ENCODE data around the gene MAP3K4. TPM values are rescaled to one million over a fixed set of nuclear protein-coding genes. Genes with fewer than 3 reads are reported as not detected.

MAP3K4 gene
- total RNA-seq, 1 donor from 2014 or later, result 31.9 TPM

DNA sequence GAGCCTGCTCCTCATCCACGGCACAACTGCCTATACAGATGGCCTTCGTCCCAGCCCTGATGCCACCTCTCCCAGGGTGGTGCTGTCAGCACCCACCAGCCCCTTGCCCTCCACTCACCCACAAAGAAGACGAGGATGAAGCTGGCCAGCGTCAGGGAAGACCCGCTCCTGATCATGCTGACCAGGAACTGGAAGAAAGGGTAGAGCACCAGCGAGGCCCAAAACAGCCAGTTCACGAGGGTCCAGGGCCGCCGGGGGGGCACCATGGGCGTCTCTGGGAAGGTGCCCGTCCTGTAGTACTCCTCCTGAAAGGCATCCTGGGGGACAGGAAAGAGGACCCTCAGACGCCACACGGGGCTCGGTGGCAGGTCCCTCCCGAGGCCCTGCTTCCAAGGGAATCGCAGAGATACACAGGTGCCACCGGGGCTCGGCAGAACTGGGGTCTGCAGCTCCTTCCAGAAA, 147.8 kb downstream of the MAP3K4 start:
- DNase-seq (ENCODE audit: low read depth), result no peak
- H3K4me3 ChIP-seq (ENCODE audit: low read depth, low read length), result no peak overlapping the region
- TF ChIP-seq, protein P1, sequence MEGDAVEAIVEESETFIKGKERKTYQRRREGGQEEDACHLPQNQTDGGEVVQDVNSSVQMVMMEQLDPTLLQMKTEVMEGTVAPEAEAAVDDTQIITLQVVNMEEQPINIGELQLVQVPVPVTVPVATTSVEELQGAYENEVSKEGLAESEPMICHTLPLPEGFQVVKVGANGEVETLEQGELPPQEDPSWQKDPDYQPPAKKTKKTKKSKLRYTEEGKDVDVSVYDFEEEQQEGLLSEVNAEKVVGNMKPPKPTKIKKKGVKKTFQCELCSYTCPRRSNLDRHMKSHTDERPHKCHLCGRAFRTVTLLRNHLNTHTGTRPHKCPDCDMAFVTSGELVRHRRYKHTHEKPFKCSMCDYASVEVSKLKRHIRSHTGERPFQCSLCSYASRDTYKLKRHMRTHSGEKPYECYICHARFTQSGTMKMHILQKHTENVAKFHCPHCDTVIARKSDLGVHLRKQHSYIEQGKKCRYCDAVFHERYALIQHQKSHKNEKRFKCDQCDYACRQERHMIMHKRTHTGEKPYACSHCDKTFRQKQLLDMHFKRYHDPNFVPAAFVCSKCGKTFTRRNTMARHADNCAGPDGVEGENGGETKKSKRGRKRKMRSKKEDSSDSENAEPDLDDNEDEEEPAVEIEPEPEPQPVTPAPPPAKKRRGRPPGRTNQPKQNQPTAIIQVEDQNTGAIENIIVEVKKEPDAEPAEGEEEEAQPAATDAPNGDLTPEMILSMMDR (conservative IDR thresholded peaks at IDR 0.05; ENCODE audit: low read depth, low read length), result no peak

DNA sequence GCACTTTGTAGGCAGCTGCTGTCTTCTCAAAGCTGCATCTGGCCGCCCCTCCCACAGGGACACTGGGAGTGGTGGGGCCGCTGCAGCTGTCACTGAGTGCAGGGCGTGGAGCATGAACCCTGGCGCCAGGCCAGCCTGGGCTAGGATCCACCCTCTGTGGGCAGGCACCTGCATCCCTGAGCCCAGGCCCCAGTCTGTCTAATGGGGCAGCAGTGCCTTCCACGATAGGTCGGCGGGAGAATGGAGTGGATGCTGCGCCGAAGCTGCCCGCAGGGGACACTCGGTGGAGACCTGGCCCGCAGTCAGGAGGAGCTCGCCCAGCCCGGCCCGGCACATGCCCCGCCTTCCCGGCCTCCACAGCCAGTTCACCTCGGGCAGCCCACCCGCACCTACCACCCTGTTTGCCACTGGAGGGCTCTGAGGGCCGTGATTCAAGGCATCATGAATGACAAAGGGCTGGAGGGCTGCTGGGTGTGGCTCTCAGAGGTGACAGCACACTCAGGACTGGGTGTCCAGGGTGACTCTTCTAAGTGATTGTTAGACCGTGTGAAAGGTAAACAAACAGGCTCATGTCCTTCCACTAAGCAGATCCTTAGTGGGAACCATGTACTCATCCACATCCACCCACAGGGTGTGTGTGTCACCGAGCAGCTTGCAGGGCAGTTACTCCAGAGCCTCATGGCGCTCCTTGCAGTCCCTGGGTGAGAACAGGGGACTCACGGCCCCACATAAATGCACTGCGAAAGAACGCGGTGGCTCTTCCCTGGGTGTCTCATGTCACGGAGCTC, 148.4 kb downstream of the MAP3K4 start:
- DNase-seq (ENCODE audit: low read depth), result no peak
- no peak overlapping the region for H3K4me3 ChIP-seq (ENCODE audit: low read depth, low read length)
- TF ChIP-seq, protein P1 (conservative IDR thresholded peaks at IDR 0.05; ENCODE audit: low read depth, low read length), result no peak

DNA sequence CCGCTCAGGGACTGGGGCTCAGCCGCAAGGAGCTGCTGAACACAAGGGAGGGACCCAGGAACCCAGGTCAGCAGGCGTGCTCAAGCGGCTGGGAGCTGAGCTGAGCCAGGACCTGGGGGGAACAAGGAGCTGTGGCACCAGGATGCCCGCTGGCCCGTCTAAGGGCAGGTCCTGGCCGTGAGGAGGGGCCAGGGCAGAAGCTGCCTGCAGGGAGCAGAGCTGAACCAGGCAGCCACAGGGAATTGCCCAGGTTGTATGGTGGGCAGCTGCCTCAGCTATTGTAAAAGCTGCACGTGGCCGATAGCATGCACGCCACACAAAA, 148.9 kb downstream of the MAP3K4 start:
- TF ChIP-seq, protein P1 (conservative IDR thresholded peaks at IDR 0.05; ENCODE audit: low read depth, low read length), result no peak
- no peak overlapping the region for H3K4me3 ChIP-seq (ENCODE audit: low read depth, low read length)
- DNase-seq (ENCODE audit: low read depth), result no peak

DNA sequence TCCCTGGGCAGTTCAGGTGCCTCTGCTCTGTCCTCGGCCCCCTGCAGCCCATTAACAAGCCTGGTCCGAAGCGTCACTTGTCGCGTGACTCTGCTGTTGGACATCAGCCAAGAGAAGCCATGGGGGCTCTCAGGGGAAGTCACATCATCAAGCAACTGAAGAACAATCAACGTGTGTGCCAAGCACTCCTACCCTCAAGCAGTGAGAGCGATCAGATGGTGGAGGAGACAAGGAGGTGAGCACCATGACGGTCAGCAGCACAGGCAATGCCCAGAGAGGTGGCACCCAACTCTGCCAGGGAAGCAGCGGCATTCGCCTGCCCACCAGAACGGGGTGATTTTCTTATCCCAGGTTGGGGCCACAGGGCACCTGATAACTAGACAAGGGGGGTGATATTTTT, 149.6 kb downstream of the MAP3K4 start:
- TF ChIP-seq, protein P1 (conservative IDR thresholded peaks at IDR 0.05; ENCODE audit: low read depth, low read length), result no peak
- DNase-seq (ENCODE audit: low read depth), result no peak
- H3K4me3 ChIP-seq (ENCODE audit: low read depth, low read length), result no peak overlapping the region

DNA sequence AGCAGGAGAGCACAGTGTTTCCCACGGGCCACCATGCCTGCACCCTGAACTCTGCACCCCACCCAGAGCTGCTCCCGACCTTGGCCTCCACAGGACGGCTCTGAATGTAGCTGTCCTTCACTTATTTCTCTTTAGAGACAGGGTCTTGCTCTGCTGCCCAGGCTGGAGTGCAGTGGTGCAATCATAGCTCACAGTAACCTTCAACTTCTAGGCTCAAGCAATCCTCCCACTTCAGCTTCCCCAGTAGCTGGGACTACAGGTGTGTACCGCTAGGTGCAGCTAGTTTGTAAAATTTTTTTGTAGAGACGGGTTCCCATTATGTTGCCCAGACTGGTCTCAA, 151.4 kb downstream of the MAP3K4 start:
- TF ChIP-seq, protein P1 (conservative IDR thresholded peaks at IDR 0.05; ENCODE audit: low read depth, low read length), result no peak
- no peak for DNase-seq (ENCODE audit: low read depth)
- H3K4me3 ChIP-seq (ENCODE audit: low read depth, low read length), result no peak overlapping the region

DNA sequence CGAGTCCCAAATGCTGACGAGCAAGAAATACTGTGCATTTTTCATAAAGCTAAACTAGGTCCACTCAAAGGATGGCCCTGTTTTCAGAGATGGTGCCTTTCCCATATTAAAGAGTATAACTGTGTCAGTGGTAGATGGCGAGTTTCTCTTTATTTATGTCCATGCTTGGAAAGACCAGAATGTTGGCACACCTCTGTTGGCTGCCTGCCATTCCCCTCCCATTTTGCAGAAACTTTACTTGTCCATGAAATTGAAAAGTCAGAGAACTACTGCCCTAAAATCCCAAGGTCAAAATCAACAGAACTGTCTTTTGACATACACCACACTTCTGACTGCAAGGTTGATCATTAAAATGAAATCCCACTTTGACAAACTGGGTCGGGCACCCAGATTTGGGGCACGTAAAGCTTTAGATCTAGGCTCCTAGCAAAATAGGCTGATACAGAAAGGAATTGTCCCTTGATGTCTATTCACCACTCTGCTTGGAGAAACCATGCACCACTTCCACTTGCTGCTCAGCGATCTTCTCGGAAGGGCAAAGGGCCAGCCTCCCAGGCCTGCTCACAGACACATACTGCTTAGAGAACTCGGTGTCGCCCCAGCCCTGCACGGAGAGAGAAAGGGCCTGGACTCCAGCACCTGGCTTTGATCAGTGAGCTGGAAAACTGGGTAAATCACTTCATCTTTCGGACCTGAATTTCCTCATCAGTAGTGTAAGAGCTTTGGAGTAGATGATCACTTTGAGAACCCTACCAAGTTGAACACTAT, 152.3 kb downstream of the MAP3K4 start:
- TF ChIP-seq, protein P1 (conservative IDR thresholded peaks at IDR 0.05; ENCODE audit: low read depth, low read length), result no peak
- no peak overlapping the region for H3K4me3 ChIP-seq (ENCODE audit: low read depth, low read length)
- DNase-seq (ENCODE audit: low read depth), result no peak
